Activated naive CD4-positive, alpha-beta T cell treated with anti-CD3 and anti-CD28 coated beads, Interleukin-2, amount 50 U/mL, for 72 hours (primary cell): ENCODE measurements around the gene ACBD5. TPM values are rescaled to one million over a fixed set of nuclear protein-coding genes. Genes with fewer than 3 reads are reported as not detected.
"Not testable (repeated sequence)": the region's sequence is repeated elsewhere in the genome, so short reads cannot be mapped to it uniquely, and the experiment has no call there.

Experiments used
- ATAC-seq, 2 donors: fragments of 150-1000 bp; cut with Tn5 transposase; 2 replicates each; pipeline ENCODE4 v1.10.0; 2021; ENCODE audit warnings: mild to moderate bottlenecking in 2 of 2, moderate library complexity in 2 of 2
- DNase-seq, 2 donors: peaks; one replicate each; pipeline ENCODE4 v3.0.0; 2021 to 2022; ENCODE audit warnings: low spot score in 2 of 2
- H3K27ac Mint-ChIP-seq, 2 donors: one replicate each; pipeline ENCODE4 v1.8.0; 2022; ENCODE audit warnings: mild to moderate bottlenecking in 2 of 2, mixed read lengths in 2 of 2
- H3K36me3 Mint-ChIP-seq, 2 donors: one replicate each; pipeline ENCODE4 v1.8.0; 2022; ENCODE audit warnings: mixed read lengths in 2 of 2
- H3K9me3 Mint-ChIP-seq, 2 donors: one replicate each; pipeline ENCODE4 v1.8.0; 2022; ENCODE audit warnings: mixed read lengths in 2 of 2
- total RNA-seq, 2 donors: library from RNA; stranded (reverse); gene quantifications; one replicate each; pipeline ENCODE4 v1.2.3, GENCODE V29; 2022

Gene ACBD5
- total RNA-seq, 2 donors from 2014 or later, result 15.4 to 16.0 TPM

DNA sequence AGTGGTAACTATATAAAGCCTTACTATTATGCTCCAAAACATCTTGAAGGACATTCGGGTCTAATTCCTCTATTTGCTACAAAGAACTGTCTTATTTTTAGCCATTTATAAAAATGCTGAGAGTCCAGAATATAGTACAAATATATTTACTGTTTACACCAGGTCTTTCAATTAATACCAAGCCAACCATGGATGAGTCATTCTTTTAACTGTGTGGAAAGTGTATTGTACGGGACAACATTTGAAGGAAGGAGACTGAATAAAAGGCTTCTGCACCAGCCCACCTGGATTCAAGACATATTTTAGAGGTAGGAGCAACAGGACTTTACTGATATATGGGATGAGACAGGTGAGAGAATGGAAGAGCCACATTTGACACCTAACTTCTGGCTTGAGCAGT lies 50.1 kb downstream of the ACBD5 start:
- H3K27ac Mint-ChIP-seq, result no peak overlapping the region
- ATAC-seq, result no peak

DNA sequence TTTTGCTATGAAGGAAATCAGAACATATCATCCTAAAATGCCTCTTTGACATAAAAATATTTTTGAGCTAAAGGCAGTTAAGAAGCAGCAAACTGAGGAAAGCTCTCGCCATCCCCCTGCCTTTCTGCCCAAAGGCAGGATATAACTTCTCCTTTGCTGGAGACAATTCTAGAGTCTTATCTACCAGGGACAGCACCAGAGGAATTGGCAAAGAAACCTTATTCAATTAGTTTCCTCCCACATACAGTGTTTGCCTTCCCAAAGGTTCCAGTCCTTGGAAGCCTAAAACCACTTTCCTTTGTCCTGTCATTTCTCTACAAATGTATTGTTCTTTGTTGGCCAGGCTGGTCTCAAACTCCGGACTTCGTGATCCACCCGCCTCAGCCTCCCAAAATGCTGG lies 51.7 kb downstream of the ACBD5 start:
- DNase-seq (no peak), ATAC-seq (no peak)
- Mint-ChIP-seq H3K36me3 (peaks cover 11 to 21% of the 10 kb centered on the region in 2 donors), H3K9me3 (no peaks in the 10 kb centered on the region), H3K27ac (no peak overlapping the region)

More for the DNA sequence above, 50.1 kb downstream of the ACBD5 start:
- no peak for DNase-seq
- peaks cover 0 to 12% of the 10 kb centered on the region in 2 donors for H3K36me3 Mint-ChIP-seq
- H3K9me3 Mint-ChIP-seq, result no peaks in the 10 kb centered on the region

DNA sequence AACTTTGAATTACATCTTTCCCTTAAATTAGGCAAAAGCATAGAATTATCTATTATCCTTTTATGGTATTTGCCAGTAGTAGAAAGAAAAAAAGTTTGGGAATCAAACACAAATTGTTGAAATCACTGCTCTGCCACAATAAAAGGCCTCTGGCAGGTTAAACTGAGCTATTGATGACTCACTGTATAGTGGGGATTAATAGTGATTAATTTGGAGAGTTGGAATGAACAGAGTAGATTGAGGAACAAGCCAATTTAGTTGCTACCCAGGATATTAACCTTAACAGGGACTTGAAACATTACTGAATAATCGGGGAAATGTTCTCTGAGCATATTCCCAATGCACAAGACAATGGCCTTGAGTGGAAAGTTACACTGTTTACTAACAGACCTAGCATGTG lies 52.3 kb downstream of the ACBD5 start:
- no peak for DNase-seq
- no peaks in the 10 kb centered on the region for H3K9me3 Mint-ChIP-seq
- H3K27ac Mint-ChIP-seq, result no peak overlapping the region
- peaks cover 14 to 21% of the 10 kb centered on the region in 2 donors for H3K36me3 Mint-ChIP-seq
- no peak for ATAC-seq

DNA sequence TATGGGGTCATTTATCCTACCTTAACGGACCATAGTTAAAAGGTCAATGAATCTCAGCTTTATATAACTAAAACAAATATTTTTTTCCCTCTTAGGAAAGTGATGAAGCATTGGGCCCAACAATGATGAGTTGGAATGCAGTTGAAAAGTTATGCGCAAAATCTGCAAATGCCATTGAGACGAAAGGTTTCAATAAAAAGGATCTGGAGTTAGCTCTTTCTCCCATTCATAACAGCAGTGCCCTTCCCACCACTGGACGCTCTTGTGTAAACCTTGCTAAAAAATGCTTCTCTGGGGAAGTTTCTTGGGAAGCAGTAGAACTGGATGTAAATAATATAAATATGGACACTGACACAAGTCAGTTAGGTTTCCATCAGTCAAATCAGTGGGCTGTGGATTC lies 70.7 kb downstream of the ACBD5 start:
- H3K27ac Mint-ChIP-seq, result peak overlapping the region in 1 of 2 donors; percentile 29
- H3K36me3 Mint-ChIP-seq, result peaks cover 6 to 22% of the 10 kb centered on the region in 2 donors
- no peaks in the 10 kb centered on the region for H3K9me3 Mint-ChIP-seq
- ATAC-seq (no peak), DNase-seq (no peak)

DNA sequence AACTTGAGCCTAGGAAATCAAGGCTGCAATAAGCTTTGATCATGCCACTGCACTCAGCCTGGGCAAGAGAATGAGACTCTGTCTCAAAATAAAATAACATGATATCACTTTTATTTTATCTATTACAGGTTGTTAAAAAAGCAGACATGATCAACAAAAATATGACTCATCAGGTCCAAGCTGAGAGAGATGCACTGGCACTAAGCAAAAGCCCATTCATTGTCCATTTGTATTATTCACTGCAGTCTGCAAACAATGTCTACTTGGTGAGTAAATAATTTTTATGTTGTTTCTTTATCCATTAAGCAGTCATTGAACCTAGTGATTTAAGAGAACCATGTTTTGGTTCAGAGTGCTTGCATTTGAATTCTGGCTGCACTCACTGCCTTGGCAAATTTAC lies 82.2 kb downstream of the ACBD5 start:
- Mint-ChIP-seq H3K27ac (no peak overlapping the region), H3K9me3 (no peaks in the 10 kb centered on the region), H3K36me3 (peaks cover 42 to 44% of the 10 kb centered on the region in 2 donors)
- ATAC-seq, result no peak
- no peak for DNase-seq

DNA sequence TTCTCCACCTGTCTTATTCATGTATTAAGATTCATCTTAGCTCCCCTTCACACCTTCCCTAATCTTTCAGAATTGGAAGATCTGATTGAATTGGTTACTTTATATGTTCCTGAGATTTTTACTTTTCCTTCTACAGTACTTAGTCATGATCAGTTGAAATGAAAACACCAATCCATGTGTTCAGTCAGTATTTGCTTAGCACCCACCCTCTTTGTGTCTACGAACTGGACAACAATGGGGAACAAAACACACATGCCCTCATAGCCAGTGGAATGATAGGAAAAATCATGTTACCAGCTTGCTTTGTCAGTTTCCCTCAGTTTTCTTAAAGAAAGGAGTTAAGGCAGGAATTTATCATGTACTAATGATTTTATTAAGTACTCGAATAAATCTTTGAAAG lies 83.4 kb downstream of the ACBD5 start:
- DNase-seq (no peak), ATAC-seq (no peak)
- peak overlapping the region; percentile 100 for H3K27ac Mint-ChIP-seq
- H3K36me3 Mint-ChIP-seq, result peaks cover 54 to 55% of the 10 kb centered on the region in 2 donors
- H3K9me3 Mint-ChIP-seq, result no peaks in the 10 kb centered on the region

DNA sequence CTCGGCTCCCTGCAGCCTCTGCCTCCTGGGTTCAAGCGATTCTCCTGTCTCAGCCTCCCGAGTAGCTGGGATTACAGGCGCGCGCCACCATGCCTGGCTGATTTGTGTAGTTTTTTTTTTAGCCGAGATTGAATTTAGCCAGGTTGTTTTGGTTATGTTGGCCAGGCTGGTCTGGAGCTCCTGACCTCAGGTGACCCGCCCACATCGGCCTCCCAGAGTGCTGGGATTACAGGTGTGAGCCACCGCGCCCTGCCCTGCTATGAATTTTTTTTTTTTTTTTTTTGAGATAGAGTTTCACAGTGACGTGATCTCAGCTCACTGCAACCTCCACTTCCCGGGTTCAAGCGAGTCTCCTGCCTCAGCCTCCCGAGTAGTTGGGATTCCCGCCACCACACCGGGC lies 84.0 kb downstream of the ACBD5 start:
- DNase-seq, H3K9me3 Mint-ChIP-seq, ATAC-seq: not testable (repeated sequence)
- Mint-ChIP-seq H3K27ac (peak overlapping the region; percentile 100), H3K36me3 (peaks cover 53 to 56% of the 10 kb centered on the region in 2 donors)

DNA sequence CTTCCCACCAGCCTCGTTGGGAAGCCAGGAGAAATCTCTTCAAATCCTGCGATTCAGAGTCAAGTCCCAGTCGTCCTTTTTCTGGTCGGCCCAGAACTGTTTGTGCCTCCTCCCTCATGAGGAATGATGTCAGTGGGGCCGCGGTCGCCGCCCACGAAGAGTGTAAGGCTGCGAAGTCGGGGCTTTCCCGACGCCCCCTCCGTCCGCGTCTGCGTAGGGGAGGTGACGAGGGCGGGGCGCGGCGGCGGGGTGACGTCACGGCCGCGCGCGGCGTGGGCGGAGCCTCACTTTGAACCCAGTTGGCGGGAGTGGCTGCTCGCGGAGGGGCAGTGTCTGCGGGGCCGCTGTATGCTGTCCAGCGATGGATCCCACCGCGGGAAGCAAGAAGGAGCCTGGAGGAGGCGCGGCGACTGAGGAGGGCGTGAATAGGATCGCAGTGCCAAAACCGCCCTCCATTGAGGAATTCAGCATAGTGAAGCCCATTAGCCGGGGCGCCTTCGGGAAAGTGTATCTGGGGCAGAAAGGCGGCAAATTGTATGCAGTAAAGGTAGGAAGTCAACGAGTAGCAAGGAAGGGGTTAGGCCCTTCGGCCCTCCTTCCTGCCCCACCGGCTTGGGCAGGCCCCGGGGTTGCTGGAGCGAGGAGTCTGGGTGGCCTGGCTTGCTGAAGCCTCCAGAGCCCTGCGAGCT lies 85.4 kb downstream of the ACBD5 start, which contains the start of gene MASTL:
Gene MASTL, plus strand, starts transcription at position 287 of the 689 bp plus-strand sequence. Its CDS starts 75 bp downstream, at position 362.
- Mint-ChIP-seq H3K9me3 (no peaks in the 10 kb centered on the region), H3K27ac (peak within 1 kb of the TSS; percentile 100), H3K36me3 (peaks cover 53 to 63% of the 10 kb centered on the region in 2 donors)
- ATAC-seq (peak; percentile 85 to 88), DNase-seq (peak; percentile 94 to 95)

DNA sequence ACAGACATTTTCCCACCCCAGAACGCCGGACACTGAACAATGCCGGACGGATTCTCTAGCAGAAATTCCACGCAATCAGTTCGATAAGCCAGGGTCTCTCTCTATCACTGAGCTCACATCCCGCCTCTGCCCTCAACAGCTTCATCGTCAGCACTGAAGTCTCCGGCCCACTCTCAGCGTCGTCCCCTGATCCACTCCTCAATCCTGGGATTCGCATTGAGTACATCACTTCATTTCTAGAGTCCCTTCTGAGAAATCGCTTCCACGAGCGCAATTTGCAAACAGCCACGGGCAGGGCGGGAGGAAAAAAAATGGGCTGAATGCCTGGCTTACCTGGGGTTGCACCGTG lies 86.8 kb downstream of the ACBD5 start:
- H3K36me3 Mint-ChIP-seq, result peaks cover 53 to 66% of the 10 kb centered on the region in 2 donors
- peak overlapping the region; percentile 100 for H3K27ac Mint-ChIP-seq
- ATAC-seq (peak; percentile 1 to 6), DNase-seq (peak in 1 of 2 donors; percentile 27)
- no peaks in the 10 kb centered on the region for H3K9me3 Mint-ChIP-seq

DNA sequence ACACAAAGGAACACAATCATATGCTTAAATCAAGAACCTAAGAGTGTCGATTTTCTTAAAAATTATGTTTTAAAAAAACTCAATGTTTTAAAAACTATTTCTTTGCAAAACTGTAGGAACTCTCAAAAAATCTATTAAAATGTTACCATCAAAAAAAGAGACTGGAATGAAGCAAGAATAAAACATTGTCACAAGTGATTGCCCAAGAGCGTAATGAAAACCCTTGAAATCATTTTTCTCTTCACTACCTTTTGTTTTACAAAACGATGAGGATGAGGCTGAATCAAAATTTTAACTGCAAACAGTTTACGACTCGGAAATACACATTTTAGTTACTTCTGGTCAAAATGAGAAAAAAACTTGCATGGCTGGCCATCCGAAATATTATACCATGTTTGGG lies 87.3 kb downstream of the ACBD5 start:
- H3K27ac Mint-ChIP-seq, result peak overlapping the region; percentile 100
- DNase-seq (no peak), ATAC-seq (no peak)
- H3K36me3 Mint-ChIP-seq, result peaks cover 53 to 71% of the 10 kb centered on the region in 2 donors
- H3K9me3 Mint-ChIP-seq, result no peaks in the 10 kb centered on the region

DNA sequence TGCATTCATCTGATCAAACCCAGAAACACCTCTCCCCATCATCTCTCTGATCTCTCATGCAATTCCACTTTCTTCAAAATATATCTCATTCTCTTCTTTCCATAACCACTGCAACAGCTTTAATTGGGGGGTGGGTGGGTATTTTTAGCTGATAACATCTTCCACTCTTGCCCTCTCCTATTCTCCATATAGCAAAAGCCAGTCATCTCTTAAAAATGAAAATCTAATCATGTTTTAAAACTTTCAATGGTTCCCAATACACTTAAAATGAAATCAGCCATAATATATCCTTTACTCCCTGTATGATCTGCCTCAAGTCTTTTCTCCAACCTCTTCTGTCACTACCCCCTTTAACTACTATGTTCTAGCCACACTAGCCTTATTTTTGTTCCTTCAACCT lies 87.9 kb downstream of the ACBD5 start:
- DNase-seq, result no peak
- ATAC-seq, result no peak
- H3K36me3 Mint-ChIP-seq, result peaks cover 47 to 67% of the 10 kb centered on the region in 2 donors
- peak overlapping the region; percentile 100 for H3K27ac Mint-ChIP-seq
- no peaks in the 10 kb centered on the region for H3K9me3 Mint-ChIP-seq

DNA sequence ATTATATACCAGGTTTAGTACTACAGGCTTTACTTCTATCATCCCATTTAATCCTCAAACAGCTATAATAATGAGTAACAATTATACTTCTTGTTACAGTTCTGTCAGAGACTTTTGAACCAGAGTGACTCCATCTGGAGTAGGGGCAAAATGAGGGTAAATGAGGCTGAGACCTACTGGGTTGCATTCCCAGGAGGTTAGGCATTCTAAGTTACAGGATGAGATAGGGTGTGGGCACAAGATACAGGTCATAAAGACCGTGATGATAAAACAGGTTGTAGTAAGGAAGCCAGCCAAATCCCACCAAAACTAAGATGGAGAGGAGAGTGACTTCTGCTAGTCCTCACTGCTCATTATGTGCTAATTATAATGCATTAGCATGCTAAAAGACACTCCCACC lies 90.3 kb downstream of the ACBD5 start:
- Mint-ChIP-seq H3K9me3 (no peaks in the 10 kb centered on the region), H3K36me3 (peaks cover 31 to 48% of the 10 kb centered on the region in 2 donors), H3K27ac (no peak overlapping the region)
- DNase-seq, result no peak
- ATAC-seq, result no peak

DNA sequence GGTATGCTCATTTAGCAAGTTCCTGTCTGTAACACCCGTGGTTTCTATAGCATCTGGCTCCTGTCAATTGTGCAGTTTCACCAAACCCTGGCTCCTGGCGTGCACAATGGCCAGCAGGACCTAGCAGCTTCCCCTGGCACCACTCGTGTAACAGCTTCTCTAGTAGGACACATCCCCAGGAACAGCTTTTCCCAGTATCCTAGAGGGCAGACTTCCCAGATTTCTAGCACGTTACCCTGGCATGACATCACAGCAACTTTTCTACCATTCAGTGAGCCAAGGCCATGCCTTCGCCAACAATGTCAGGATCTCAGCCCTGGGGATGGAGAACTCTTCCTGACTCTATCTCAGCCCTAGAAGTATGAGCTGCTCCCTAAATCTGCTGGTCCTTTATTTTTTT lies 92.9 kb downstream of the ACBD5 start:
- no peaks in the 10 kb centered on the region for H3K9me3 Mint-ChIP-seq
- DNase-seq (no peak), ATAC-seq (no peak)
- peak overlapping the region; percentile 3 to 50 for H3K27ac Mint-ChIP-seq
- peaks cover 10 to 24% of the 10 kb centered on the region in 2 donors for H3K36me3 Mint-ChIP-seq

DNA sequence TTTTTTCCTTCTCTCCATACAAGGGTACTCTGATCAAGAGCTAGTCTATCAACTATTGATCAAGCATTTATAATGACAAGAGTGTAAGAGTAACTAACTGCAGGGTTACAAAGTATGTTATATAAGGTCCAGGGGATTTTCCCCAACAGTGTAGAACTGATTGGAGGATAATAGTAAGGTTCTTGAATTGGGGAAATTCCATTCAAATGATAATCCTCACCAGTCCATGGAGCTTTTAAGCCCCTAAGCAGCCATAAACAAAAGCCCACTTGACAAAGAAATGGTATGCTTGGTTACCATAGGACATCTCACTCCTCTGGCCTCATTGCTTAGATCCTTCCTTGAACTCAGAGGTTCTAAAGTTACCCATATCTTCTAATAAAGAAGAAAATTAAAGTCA lies 94.7 kb downstream of the ACBD5 start:
- Mint-ChIP-seq H3K27ac (peak overlapping the region in 1 of 2 donors; percentile 36), H3K36me3 (peaks cover 4 to 11% of the 10 kb centered on the region in 2 donors), H3K9me3 (no peaks in the 10 kb centered on the region)
- ATAC-seq (no peak), DNase-seq (no peak)

Other genes starting within 250 kb of the ACBD5 start
- gene ANKRD26, start 140.3 kb downstream of the ACBD5 start, total RNA-seq, result 10 to 100 TPM in 1 of 2 donors, 1 to 10 TPM in 1; 9.5 to 10.5 TPM
- gene YME1L1, start 86.4 kb downstream of the ACBD5 start, total RNA-seq, result 100 to 1,000 TPM; 122 to 129 TPM
- gene MASTL, start 85.4 kb downstream of the ACBD5 start, total RNA-seq, result 10 to 100 TPM; 49.7 to 50.7 TPM